GM15510 (cell line): ENCODE measurements around the gene PDIA2.

Source experiments
- POLR2A ChIP-seq: IDR thresholded peaks from 3 replicates; pipeline ENCODE4 v1.6.1; 2011; ENCODE audit warnings: borderline replicate concordance; ENCODE audit not compliant: insufficient read length; ENCODE audit errors: extremely low read depth

PDIA2 gene

GRCh38 chr16:296806-297510 is 14.0 kb downstream of the PDIA2 start:
- no peak for TF ChIP-seq POLR2A

GRCh38 chr16:297832-298231 is 14.9 kb downstream of the PDIA2 start:
- TF ChIP-seq POLR2A: no peak

DNA sequence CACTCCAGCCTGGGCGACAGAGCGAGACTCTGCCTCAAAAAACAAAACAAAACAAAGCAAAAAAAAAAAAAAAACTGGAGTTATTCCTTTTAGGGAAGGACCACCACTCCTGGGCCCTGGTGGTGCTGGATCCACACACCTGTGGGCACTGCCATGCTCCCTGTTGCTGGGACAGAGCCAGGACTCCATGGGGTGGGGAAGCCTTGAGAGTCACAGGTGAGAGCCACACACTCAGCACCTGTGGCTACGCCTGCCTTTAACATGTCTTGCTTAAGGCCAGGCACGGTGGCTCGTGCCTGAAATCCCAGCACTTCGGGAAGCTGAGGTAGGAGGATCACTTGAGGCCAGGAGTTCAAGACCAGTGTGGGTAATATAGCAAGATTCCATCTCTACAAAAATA is 18.3 kb downstream of the PDIA2 start:
- no peak for TF ChIP-seq POLR2A

DNA sequence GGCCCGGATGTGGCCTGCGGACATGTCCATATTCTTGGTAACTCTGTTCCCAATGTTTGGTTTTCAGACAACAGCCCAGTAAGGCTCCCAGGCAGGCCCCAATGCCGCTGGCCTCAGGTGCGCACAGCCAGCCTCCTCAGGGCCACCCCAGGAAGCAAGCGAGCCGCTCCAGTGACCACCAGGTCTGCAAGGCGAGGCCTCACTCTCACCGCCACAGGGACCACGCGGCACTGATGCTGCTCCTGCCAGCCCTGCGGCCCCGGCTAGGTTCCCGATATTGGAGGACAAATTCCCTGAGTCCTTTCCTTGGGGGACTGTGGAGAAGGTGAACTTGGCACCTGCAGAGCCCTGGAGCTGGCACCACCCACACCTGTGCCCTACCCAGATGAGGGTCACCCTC is 19.0 kb downstream of the PDIA2 start:
- no peak for TF ChIP-seq POLR2A

GRCh38 chr16:303760-304505 is 21.0 kb downstream of the PDIA2 start:
- TF ChIP-seq POLR2A: no peak

- TF ChIP-seq POLR2A: no peak
These were observed 23.1 kb downstream of the PDIA2 start for GRCh38 chr16:305916-306626.

GRCh38 chr16:306911-307370 is 24.0 kb downstream of the PDIA2 start:
- no peak for TF ChIP-seq POLR2A

DNA sequence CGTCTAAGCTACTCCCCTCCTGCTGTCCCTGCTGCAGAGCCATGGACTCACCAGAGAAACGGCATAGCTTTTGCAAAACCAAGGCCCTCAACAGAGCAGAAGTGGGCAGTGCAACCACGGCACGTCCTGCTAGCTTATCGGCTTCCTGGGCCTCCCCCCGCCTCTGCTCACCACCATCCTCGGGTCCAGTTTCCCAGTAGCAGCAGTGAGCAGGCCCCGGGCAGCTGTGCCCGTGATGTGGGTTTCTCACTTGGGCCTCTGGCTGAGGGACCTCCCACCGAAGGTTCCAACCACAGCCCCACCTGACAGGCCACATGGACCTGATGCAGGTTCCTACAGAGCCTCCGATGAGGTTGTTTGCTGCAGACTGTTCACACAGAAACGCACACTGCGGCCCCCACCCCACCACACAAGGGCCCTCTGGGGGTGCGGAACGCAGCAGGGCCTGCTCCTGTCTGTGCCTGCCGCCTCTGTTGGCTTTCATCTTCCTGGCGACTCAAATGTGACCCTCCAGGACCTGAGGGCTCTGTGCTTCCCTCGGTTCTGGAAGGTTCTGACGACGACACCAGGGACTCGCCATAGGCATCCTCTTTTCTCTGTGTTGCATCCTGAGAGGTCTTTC is 24.8 kb downstream of the PDIA2 start:
- TF ChIP-seq POLR2A: no peak

DNA sequence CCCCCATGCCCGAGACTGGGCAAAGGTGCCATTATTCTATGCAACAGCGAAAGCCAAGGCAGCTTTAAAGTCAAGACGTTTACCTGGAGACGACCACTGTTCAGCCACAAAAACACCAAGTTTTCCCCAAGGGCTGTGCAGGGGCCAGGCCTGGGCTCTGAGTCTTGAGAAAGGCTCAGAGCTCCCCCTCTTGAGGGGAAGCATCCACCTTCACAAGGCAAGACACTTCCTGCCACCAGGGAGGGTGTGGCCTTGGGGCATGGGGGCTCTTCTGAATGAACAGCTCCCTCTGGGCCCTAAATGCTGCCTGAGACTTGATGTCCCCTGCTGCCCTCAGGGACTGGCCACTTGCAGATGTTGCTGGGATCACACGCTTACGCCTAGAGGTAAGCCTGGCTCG is 26.5 kb downstream of the PDIA2 start:
- no peak for TF ChIP-seq POLR2A

DNA sequence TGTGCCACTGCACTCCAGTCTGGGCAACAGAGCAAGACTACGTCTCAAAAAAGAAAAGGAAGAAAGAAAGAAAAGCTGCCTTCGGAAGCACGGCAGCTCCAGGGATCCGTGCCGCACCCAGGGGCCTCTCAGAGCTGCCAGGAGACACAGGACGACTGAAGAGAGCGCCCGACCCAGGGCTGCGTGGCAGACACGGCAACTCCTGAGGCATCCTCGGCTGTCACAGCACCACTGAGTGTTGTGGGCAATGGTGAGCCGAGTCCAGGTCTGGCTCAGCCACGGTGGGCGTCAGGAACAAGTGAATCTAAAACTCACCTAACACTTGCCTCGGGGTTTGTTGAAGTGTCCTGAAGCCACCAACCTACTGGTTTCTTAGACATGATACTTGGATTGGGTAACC is 28.8 kb downstream of the PDIA2 start:
- no peak for TF ChIP-seq POLR2A

- no peak for TF ChIP-seq POLR2A
These were observed 31.4 kb downstream of the PDIA2 start for GRCh38 chr16:314351-314750.

GRCh38 chr16:314795-315299 is 31.9 kb downstream of the PDIA2 start:
- no peak for TF ChIP-seq POLR2A

- TF ChIP-seq POLR2A: no peak
These were observed 33.9 kb downstream of the PDIA2 start for GRCh38 chr16:316741-317464.

DNA sequence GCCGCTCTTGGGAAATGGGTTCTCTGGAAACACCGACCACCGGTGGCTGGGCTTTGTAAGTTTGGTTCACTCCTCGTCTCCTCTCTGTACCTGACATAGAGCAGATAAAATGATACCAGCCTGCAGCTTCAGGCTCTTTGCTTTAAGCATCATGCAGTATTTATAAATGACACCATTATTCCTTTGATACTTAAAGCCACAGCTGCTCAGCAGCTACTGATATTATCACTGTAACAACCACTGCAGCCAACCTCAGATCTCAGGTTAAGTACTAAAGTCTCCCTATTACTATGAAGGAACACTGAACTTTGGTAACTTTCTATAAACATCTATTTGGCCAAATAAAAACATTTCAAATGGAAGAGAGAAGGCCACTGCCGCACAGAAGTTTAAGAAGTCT is 34.6 kb downstream of the PDIA2 start:
- no peak for TF ChIP-seq POLR2A
